Right lung (tissue), 5 donors: ENCODE data around the gene SHROOM1. TPM values are rescaled to one million over a fixed set of nuclear protein-coding genes. Genes with fewer than 3 reads are reported as not detected.
"Not testable (repeated sequence)": the region's sequence is repeated elsewhere in the genome, so short reads cannot be mapped to it uniquely, and the experiment has no call there.

Source experiments
- DNase-seq, 2 donors: peaks; one replicate each; pipeline ENCODE4 v3.0.0-alpha.2; 2013
- polyA plus RNA-seq, 5 donors: library from polyadenylated mRNA; unstranded; fragments of 120-200 nt; gene quantifications; one replicate each; pipeline versions ENCODE4 v1.2.1 to v1.2.3, GENCODE V29; 2013; ENCODE audit warnings: inconsistent platforms in 1 of 5, low replicate concordance in 1 of 5; ENCODE audit not compliant: insufficient read length in 5 of 5, insufficient read depth in 1 of 5

SHROOM1 gene
- polyA plus RNA-seq, 5 donors: 6.4 to 12.1 (median 8.3) TPM

DNA sequence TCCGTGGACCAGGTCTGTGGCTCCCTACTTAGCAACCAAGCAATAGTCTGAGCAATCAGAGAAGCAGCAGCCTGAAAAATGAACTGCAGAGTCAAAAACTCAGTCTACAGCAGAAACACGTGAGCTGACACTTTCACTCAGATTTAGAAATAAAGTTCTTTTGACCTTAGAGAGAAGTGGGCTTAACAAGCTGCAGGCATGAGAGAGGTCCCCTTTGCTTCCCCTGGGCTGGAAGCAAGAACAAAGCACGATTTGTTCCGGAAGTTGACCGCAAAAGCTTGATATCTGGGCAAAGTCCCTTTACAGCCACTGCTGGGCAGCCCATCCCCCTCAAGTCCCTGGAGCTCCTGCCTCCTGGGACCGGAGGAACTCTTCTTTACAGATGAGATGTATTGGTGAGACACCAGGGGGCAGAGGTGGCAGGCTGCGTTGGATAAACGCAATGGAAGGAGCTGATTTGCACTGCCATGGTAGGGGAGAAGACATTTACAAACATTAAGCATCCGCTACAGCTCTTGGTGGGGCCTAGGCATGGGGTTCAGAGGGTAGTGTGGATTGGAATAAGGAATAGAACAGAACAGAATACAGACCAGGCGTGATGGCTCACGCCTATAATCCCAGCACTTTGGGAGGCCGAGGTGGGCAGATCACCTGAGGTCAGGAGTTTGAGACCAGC is 23.1 kb downstream of the SHROOM1 start:
- DNase-seq: no peak

DNA sequence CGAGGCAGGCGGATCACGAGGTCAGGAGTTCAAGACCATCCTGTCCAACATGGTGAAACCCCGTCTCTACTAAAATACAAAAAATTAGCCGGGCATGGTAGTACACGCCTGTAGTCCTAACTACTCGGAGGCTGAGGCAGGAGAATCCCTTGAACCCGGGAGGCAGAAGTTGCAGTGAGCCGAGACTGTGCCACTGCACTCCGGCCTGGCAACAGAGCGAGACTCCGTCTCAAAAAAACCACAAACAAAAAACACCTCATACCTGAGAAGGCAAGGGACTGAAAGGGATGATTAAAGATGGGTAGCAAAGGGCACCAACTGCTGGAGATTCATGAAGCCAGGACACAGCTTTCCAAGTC is 23.7 kb downstream of the SHROOM1 start:
- not testable (repeated sequence) for DNase-seq

DNA sequence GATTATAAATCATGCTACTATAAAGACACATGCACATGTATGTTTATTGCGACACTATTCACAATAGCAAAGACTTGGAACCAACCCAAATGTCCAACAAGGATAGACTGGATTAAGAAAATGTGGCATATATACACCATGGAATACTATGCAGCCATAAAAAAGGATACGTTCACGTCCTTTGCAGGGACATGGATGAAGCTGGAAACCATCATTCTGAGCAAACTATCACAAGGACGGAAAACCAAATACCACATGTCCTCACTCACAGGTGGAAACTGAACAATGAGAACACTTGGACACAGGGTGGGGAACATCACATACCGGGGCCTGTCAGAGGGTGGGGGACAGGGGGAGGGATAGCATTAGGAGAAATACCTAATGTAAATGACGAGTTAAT is 24.6 kb downstream of the SHROOM1 start:
- not testable (repeated sequence) for DNase-seq

DNA sequence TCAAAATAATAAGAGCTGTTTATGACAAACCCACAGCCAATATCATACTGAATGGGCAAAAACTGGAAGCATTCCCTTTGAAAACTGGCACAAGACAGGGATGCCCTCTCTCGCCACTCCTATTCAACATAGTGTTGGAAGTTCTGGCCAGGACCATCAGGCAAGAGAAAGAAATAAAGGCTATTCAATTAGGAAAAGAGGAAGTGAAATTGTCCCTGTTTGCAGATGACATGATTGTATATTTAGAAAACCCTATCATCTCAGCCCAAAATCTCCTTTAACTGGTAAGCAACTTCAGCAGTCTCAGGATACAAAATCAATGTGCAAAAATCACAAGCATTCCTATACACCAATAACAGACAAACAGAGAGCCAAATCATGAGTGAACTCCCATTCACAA is 26.2 kb downstream of the SHROOM1 start:
- not testable (repeated sequence) for DNase-seq

DNA sequence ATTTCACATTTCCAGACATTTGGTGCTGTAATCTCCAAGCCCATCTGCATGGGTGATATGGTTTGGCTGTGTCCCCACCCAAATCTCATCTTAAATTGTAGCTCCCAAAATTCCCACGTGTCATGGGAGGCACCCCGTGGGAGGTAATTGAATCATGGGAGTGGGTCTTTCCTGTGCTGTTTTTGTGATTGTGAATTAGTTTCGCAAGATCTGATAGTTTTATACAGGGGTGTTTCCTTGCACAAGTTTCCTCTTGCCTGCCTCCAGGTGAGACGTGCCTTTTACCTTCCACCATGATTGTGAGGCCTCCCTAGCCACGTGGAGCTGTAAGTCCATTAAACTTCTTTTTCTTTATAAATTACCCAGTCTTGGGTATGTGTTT is 27.8 kb downstream of the SHROOM1 start:
- DNase-seq: not testable (repeated sequence)

DNA sequence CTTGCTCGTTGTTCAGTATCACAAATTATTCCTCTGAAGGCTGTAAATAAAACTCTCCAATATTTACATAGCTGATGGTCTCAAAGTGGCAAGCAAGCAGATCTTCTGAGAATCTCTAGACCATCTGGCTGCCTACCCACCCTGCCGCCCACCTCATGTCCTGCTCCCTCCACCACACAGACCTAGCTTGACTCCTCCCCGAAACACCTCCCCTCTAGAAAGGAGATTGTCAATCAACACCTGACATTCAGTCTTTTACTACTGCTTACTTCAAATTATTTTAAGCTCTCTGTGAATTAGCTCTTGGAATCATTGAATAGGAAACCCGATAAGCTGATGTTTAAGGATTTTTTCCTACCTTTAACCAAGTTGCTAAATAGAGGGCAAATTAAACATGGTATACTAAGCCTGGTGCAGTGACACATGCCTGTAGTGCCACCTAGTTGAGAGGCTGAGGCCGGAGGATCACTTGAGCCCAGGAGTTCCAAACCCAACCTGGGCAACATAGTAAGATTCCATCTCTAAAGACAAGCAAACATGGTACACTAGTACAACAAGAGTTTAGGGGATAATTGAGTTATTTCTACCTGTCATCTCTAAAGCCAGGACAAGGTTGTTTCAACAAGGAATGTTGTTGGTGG is 28.3 kb downstream of the SHROOM1 start:
- no peak for DNase-seq

DNA sequence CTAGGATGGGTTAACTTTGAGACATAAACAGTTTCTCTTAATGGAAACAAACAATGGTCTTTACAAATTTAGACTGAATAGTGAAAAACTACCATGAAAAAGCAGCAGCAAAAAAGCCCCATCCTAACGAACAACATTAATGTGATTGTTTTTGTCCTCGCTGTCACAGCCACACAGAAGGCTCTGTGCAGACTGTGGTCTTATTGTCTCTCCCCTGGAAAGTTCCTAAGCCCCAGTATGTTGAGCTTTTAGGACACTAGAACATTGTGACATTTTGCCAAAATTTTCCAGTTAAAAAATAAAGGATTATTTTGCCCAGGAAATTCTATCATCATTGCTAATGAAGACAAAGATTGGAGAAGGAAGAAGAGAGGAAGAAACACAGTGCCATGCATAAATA is 29.9 kb downstream of the SHROOM1 start:
- DNase-seq: no peak

DNA sequence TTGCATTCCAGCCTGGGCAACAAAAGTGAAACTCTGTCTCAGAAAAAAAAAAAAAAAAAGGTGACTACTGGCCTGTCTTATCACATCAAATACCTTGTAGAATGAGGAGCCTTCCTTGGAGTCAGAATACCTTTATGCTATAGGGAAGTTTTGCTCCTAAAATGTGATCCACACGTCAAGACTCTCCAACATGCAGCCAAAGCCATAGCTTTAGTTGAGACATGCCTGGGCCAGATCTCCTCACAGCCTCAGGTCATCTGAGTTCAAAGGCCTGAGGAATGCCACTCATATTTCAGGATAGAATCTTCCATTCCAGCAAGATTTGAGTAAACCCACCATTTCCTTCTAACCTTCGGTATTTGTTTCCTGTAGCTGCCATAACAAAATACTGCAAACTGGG is 31.1 kb downstream of the SHROOM1 start:
- DNase-seq: no peak

DNA sequence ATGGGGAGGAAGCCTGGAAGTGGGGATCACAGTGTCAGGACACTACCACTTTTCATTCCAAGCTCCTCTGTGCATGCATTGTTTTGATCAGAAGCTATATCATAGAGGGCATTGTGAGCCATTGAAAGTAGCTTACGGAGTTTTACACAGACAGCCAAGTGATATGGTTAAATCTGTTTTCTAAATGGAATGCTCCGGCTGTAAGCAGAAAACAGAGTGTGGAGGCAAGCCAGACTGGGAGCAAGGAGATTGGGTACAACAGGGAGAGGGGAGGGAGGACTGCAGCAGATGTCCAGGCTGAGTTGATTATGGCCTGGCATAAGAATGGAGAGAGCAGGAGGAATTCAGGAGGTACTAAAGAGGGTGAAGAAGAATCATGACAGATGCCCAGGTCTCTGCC is 32.8 kb downstream of the SHROOM1 start:
- no peak for DNase-seq

DNA sequence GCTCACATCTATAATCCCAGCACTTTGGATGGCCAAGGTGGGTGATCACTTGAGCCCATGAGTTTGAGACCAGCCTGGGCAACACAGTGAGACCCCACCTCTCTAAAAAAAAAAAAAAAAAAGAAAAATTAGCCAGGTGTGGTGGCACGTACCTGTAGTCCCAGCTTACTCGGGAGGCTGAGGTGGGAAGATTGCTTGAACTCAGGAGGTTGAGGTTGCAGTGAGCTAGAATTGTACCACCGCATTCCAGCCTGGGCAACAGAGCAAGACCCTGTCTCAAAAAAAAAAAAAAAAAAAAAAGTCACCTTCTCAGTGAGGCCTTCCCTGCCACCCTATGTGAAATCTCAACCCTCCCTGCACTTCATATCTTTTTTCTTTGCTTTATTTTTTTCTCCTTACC is 39.4 kb downstream of the SHROOM1 start:
- no peak for DNase-seq

DNA sequence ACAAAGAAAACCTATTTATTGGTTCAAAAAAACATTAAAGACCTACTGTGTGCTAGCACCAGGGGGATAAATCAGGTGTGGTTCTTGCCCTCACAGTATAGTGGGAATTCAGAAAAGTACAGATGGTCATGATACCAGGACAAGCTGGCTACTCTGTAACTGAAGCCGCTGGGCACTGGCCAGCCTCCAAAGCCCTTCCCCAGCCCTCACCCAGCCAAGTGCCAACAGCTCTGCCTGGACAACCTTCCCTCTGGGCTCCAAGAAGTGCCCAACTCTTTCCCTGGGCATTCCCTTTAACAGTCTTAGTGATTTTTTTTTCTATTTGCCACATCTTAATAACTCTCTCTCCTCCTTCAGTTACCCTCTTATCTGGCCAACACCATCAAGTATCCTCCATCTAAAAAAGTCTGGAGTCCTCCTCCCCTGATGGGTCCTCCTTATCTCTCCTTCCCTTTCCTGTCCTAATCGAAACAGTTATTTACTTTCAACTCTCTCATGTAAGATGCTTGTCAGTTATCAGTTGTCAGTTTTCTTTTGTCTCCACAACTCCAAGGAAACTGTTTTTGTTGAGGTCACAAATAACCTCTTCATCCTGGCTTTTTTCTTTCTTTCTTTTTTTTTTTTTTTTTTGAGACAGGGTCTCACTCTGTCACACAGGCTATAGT is 40.1 kb downstream of the SHROOM1 start:
- no peak for DNase-seq

DNA sequence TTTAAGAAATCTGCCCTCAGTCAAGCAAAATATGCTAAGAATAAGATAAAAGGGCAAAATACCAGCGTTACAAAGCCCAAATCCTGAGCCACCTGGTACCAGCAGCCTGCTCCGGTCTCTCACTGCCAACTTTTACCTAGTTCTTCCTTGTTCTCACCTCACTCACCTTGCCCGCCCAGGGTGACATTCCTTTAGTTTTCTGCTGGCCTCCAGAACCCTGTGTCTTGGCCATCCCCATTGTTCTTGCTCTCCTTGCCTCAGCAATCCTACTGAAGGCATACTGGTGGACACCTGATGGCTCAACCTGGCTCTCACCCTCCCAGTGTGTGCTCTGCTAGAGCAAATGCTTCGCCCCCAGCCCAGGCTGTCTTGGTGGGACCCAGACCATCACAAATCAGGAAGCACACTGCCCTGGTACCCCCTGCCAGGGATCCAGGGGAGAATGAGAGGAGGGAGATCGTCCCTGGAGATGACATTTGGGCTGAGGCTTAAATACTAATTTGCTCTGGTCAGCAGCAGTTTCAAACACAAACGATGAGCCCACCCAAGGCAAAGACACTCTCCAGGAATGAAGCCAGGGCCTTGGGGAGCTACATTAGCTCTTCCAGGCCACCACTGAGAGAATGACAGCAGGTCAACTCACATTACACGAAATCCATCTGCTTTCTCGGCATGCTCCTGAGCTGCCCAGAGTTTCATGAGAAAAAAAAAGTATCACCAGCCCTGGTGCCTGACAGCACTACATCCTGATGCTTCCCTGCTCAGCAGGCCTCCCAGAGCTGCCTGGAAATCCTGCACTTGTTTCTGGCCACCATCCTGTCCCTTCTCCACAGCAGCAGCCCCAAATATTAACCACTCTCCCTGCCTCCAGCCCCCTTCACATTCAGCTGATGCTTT is 41.2 kb downstream of the SHROOM1 start:
- DNase-seq: no peak

DNA sequence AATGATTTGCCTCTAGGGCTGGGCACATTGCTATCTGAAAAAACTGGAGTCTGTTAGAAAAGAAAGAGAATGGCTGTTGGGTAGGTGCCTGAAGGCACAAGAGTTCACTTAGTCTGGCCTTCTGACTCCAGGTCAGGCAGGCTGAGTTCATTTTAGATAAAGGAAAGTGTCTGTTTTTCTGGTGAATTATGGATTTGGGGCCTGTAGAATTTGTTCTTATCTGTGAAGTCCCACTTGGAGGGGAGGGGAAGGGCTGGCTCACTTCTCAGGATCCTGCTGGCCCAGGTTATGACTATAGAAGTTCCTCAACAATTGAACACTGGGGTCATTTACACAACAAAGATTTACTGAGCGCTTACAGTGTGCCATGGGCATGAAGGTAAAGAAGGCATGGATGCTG is 41.9 kb downstream of the SHROOM1 start:
- DNase-seq: no peak

DNA sequence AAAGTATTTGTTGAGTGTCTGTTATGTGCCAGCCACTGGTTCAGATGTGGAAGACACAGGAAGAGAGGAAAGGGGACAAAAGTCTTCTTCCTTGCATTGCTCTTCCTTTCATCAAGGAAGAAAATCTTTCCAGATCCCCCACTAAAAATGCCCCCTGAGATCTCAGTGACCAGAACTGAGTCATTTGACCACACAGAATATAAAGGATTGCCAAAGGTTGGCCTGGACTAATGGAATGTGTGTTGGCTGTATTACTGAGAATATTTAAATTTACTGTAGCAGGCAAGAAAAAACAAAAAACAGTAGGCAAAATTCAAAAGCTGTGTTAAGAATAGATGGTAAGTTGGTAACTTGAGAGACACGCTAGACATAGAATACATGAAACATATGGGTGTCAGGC is 43.4 kb downstream of the SHROOM1 start:
- DNase-seq: no peak

DNA sequence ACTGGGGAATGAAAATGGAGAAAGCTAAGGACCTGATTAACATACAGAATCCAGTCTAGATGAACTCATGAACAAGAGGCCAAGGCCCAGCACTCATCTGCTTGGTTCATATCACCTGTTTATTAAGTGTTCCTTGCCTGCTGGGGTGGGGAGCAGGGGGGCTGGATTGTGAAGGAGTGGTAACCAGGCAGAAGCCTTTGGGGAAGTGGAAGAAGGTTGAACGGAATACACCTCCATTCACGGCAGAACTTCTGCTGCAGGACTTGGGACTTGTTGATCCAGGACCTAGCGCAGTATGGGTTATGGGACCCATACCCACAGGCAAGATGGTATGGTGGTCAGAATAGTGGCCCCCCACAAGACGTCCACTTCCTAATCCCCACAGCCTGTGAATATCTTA is 44.6 kb downstream of the SHROOM1 start:
- no peak for DNase-seq

DNA sequence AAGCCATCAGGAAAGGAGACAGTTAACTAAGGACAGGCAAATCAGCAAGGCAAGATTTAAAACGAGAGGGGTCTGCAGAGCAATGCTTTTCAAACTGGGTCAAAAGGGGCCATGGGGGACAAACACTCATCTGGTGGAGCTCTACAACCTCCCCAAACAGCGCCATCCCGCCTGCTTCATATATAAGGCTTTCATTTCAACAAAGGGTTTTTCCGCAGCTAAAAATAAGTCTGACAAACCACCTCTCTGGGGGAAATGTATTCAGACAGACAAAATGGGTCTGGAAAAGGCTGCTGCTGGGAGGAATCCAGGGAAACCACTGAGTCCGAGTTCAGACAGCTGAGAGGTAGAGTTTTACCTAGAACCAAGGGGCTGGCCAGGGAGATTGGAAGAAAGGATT is 45.1 kb downstream of the SHROOM1 start:
- no peak for DNase-seq

DNA sequence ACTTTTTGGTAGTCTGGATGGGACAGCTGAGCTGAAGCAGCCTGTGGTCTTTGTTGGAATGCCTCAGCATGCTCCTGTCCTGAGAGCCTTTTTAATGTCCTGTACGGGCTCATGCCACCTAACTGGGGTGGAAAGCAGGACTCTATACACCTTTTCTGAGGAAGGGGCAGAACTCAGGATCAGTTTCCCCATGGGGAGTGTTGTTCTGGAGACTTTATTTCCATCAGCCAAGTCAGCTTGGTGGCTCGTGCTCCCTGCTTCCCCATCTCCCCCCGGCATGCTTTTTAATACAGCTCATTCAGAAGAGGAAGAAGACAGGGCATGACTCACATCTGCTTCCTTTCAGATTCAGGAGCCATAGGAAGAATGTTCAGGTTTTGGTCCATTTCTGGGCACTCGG is 48.3 kb downstream of the SHROOM1 start:
- DNase-seq: no peak

DNA sequence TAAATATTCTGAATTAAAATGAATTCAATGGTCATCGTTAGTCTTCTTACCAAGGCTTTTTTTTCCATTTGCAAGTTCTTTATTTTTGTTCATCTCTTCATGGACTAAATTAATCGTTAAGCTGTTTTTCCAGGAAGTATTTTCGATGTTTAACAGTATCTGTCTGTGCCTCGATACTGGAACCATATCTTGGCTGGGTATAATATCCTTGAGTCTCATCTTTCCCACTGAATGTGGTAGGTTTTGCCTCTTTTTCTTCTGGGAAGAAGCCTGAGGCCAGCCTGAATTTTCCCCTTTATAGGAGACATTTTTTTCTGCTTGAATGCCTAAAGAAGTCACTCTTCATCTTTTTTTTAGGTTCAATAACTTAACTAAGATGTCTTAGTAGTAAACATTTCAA is 49.4 kb downstream of the SHROOM1 start:
- DNase-seq: no peak

DNA sequence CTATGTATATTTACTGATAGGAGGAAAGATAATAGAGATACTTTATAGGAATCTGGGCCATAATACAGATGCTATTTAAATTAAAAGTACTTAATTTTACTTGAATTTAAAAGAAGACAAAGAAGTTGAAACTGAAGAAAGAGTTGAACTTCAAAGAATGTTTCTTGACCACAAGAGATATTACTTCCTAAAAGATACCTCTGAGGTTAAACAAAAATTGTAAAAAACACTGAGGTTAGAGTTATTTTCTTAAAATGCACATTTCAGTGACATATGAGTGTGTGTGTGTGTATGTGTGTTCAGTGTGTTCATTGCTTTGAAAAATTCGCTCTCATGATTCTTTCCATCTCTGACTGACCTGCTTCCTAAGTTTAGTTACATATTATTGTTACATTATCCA is 49.9 kb downstream of the SHROOM1 start:
- DNase-seq: no peak

DNA sequence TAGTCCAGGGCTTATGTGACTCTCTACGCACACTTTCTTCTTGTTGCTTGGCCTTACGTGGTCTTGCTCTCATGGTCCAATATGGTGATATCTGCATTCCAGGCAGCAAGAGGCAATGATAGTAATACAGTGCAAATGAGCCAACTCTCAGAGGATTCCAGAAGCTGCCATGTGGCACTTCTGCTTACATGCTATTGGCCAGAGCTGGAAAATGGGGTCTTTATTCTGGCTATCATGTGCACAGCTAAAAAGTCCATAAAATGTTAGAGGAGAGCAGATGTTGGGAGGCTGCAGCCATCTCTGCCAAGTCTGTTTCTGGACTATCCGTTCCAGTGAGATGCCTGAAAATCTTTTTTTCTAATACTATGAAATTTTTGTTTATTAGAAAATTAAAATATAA is 50.5 kb downstream of the SHROOM1 start:
- DNase-seq: no peak

DNA sequence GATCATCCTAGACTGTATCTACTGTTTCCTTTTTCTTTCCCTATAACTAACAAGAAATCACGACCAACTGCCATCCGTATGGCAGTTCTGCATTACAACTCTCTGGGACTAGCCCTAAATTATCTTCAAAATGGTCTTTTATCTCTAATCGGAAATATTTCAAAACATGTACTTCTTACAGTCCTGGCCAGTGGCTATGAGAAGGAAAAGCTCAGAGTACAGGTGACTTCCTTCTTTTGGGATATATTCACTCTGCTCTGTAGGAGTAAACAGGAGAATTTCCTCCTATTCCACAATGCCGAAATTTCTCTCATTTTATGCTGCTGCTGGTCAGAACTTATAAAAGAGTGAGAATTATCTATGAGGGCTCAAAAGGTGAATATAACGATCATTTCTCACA is 51.6 kb downstream of the SHROOM1 start:
- no peak for DNase-seq

DNA sequence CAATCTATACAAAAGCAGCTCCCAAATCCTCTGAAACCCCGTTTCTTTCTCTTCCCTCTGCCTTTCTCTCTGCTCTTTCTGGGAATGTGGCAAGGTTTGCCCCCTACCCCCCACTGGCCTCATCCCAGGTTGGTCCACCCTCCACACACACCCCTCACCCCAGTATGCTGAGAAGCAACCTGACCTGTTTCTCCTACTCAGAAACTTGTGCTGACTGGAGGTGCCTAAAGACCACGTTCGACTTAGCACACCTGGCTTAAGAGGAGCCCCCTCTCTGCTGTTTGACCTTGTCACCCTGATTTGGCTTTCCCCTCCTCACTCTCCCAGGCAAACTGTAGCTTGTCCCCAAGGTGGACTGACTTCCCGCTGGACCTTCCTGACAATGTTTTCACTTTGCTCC is 52.3 kb downstream of the SHROOM1 start:
- no peak for DNase-seq
